Measurements from ENCODE around the gene SLC1A3.
"Not testable (repeated sequence)": the region's sequence is repeated elsewhere in the genome, so short reads cannot be mapped to it uniquely, and the experiment has no call there.

SLC1A3 gene

GRCh38 chr5:36606428-36607113, at the start of gene SLC1A3:
Gene SLC1A3 (plus strand): TSS chr5:36606606. CDS start chr5:36608424, 1,818 bp downstream.
- DNase-seq (ENCODE audit: low read depth) = peak; percentile 5

- no peak for DNase-seq (ENCODE audit: low read depth)
Measured at GRCh38 chr5:36558641-36559040, 47.8 kb upstream of the SLC1A3 start.

GRCh38 chr5:36561601-36562000, 44.8 kb upstream of the SLC1A3 start:
- no peak for DNase-seq (ENCODE audit: low read depth)

- no peak for DNase-seq (ENCODE audit: low read depth)
Measured at GRCh38 chr5:36569491-36569890, 36.9 kb upstream of the SLC1A3 start.

- no peak for DNase-seq (ENCODE audit: low read depth)
Measured at GRCh38 chr5:36570301-36571095, 35.9 kb upstream of the SLC1A3 start.

GRCh38 chr5:36571401-36572042, 34.9 kb upstream of the SLC1A3 start:
- no peak for DNase-seq (ENCODE audit: low read depth)

- no peak for DNase-seq (ENCODE audit: low read depth)
Measured at GRCh38 chr5:36573438-36573837, 33.0 kb upstream of the SLC1A3 start.

GRCh38 chr5:36575361-36575781, 31.0 kb upstream of the SLC1A3 start:
- no peak for DNase-seq (ENCODE audit: low read depth)

GRCh38 chr5:36576721-36577120, 29.7 kb upstream of the SLC1A3 start:
- no peak for DNase-seq (ENCODE audit: low read depth)

GRCh38 chr5:36579858-36580257, 26.5 kb upstream of the SLC1A3 start:
- not testable (repeated sequence) for DNase-seq (ENCODE audit: low read depth)

GRCh38 chr5:36581070-36581469, 25.3 kb upstream of the SLC1A3 start:
- no peak for DNase-seq (ENCODE audit: low read depth)

GRCh38 chr5:36584009-36584875, 22.2 kb upstream of the SLC1A3 start:
- DNase-seq (ENCODE audit: low read depth) = no peak

- no peak for DNase-seq (ENCODE audit: low read depth)
Measured at GRCh38 chr5:36585701-36586100, 20.7 kb upstream of the SLC1A3 start.

GRCh38 chr5:36587354-36587753, 19.1 kb upstream of the SLC1A3 start:
- DNase-seq (ENCODE audit: low read depth) = no peak

- not testable (repeated sequence) for DNase-seq (ENCODE audit: low read depth)
Measured at GRCh38 chr5:36589735-36590134, 16.7 kb upstream of the SLC1A3 start.

- no peak for DNase-seq (ENCODE audit: low read depth)
Measured at GRCh38 chr5:36590513-36591286, 15.7 kb upstream of the SLC1A3 start.

- DNase-seq (ENCODE audit: low read depth) = no peak
Measured at GRCh38 chr5:36593867-36594266, 12.5 kb upstream of the SLC1A3 start.

GRCh38 chr5:36596247-36596646, 10.2 kb upstream of the SLC1A3 start:
- DNase-seq (ENCODE audit: low read depth) = no peak

- no peak for DNase-seq (ENCODE audit: low read depth)
Measured at GRCh38 chr5:36596756-36597155, 9.7 kb upstream of the SLC1A3 start.

GRCh38 chr5:36598045-36598444, 8.4 kb upstream of the SLC1A3 start:
- DNase-seq (ENCODE audit: low read depth) = no peak
